GOT3 (cell line): ENCODE data around the gene EPB41L4B.
A peak's percentile ranks its signal among the peaks of the same experiment; 100 is the strongest.
"Not testable (repeated sequence)": the region's sequence is repeated elsewhere in the genome, so short reads cannot be mapped to it uniquely, and the experiment has no call there.

Experiments
- DNase-seq: peaks from one replicate; lab custom pipeline; 2025; ENCODE audit warnings: mixed read lengths; lab: John Stamatoyannopoulos, UW

The EPB41L4B gene

GRCh38 chr9:109244179-109245132 lies 76.4 kb downstream of the EPB41L4B start:
- DNase-seq, result peak; percentile 2

GRCh38 chr9:109242741-109243140 lies 78.1 kb downstream of the EPB41L4B start:
- DNase-seq, result no peak

- DNase-seq, result no peak
Measured at GRCh38 chr9:109242014-109242413, 78.8 kb downstream of the EPB41L4B start.

- DNase-seq, result no peak
Measured at GRCh38 chr9:109241207-109241606, 79.7 kb downstream of the EPB41L4B start.

- no peak for DNase-seq
Measured at GRCh38 chr9:109239240-109239639, 81.6 kb downstream of the EPB41L4B start.

- no peak for DNase-seq
Measured at GRCh38 chr9:109238655-109239054, 82.2 kb downstream of the EPB41L4B start.

GRCh38 chr9:109238125-109238524 lies 82.7 kb downstream of the EPB41L4B start:
- DNase-seq, result no peak

GRCh38 chr9:109232449-109233237 lies 88.2 kb downstream of the EPB41L4B start:
- DNase-seq, result no peak

- DNase-seq, result no peak
Measured at GRCh38 chr9:109231593-109231992, 89.3 kb downstream of the EPB41L4B start.

- DNase-seq, result no peak
Measured at GRCh38 chr9:109230277-109230676, 90.6 kb downstream of the EPB41L4B start.

GRCh38 chr9:109229682-109230081 lies 91.2 kb downstream of the EPB41L4B start:
- DNase-seq, result no peak

- no peak for DNase-seq
Measured at GRCh38 chr9:109228093-109228642, 92.7 kb downstream of the EPB41L4B start.

GRCh38 chr9:109225629-109226028 lies 95.2 kb downstream of the EPB41L4B start:
- DNase-seq, result no peak

GRCh38 chr9:109224751-109225150 lies 96.1 kb downstream of the EPB41L4B start:
- no peak for DNase-seq

GRCh38 chr9:109218242-109218641 lies 102.6 kb downstream of the EPB41L4B start:
- DNase-seq, result not testable (repeated sequence)

- no peak for DNase-seq
Measured at GRCh38 chr9:109214414-109214813, 106.4 kb downstream of the EPB41L4B start.

- DNase-seq, result no peak
Measured at GRCh38 chr9:109213285-109214121, 107.4 kb downstream of the EPB41L4B start.

GRCh38 chr9:109212768-109213167 lies 108.1 kb downstream of the EPB41L4B start:
- DNase-seq, result no peak

- DNase-seq, result no peak
Measured at GRCh38 chr9:109206670-109207069, 114.2 kb downstream of the EPB41L4B start.

GRCh38 chr9:109205526-109205925 lies 115.3 kb downstream of the EPB41L4B start:
- DNase-seq, result no peak

GRCh38 chr9:109203761-109204360 lies 117.0 kb downstream of the EPB41L4B start:
- no peak for DNase-seq
